ENCODE data around the gene AGAP1.

AGAP1 gene

GRCh38 chr2:235569837-235570236 lies 76.0 kb downstream of the AGAP1 start:
- DNase-seq (ENCODE audit: low read depth in 2 of 2): no peak

- no peak for DNase-seq (ENCODE audit: low read depth in 2 of 2)
Observed at GRCh38 chr2:235570256-235570655, 76.4 kb downstream of the AGAP1 start.

GRCh38 chr2:235570966-235571692 lies 77.3 kb downstream of the AGAP1 start:
- no peak for DNase-seq (ENCODE audit: low read depth in 2 of 2)

GRCh38 chr2:235572592-235572991 lies 78.7 kb downstream of the AGAP1 start:
- no peak for DNase-seq (ENCODE audit: low read depth in 2 of 2)

GRCh38 chr2:235573331-235574221 lies 79.7 kb downstream of the AGAP1 start:
- no peak for DNase-seq (ENCODE audit: low read depth in 2 of 2)

- no peak for DNase-seq (ENCODE audit: low read depth in 2 of 2)
Observed at GRCh38 chr2:235575431-235575830, 81.6 kb downstream of the AGAP1 start.

- DNase-seq (ENCODE audit: low read depth in 2 of 2): no peak
Observed at GRCh38 chr2:235575904-235576303, 82.1 kb downstream of the AGAP1 start.

- no peak for DNase-seq (ENCODE audit: low read depth in 2 of 2)
Observed at GRCh38 chr2:235576337-235576910, 82.6 kb downstream of the AGAP1 start.

GRCh38 chr2:235577404-235578330 lies 83.8 kb downstream of the AGAP1 start:
- DNase-seq (ENCODE audit: low read depth in 2 of 2): no peak

- DNase-seq (ENCODE audit: low read depth in 2 of 2): no peak
Observed at GRCh38 chr2:235579128-235579527, 85.3 kb downstream of the AGAP1 start.

- no peak for DNase-seq (ENCODE audit: low read depth in 2 of 2)
Observed at GRCh38 chr2:235580426-235581157, 86.7 kb downstream of the AGAP1 start.

GRCh38 chr2:235582081-235582686 lies 88.3 kb downstream of the AGAP1 start:
- DNase-seq (ENCODE audit: low read depth in 2 of 2): no peak

- DNase-seq (ENCODE audit: low read depth in 2 of 2): no peak
Observed at GRCh38 chr2:235582729-235583128, 88.9 kb downstream of the AGAP1 start.

- DNase-seq (ENCODE audit: low read depth in 2 of 2): no peak
Observed at GRCh38 chr2:235583144-235583543, 89.3 kb downstream of the AGAP1 start.

GRCh38 chr2:235583925-235584637 lies 90.2 kb downstream of the AGAP1 start:
- DNase-seq (ENCODE audit: low read depth in 2 of 2): no peak

GRCh38 chr2:235584638-235585007 lies 90.8 kb downstream of the AGAP1 start:
- DNase-seq (ENCODE audit: low read depth in 2 of 2): no peak

- no peak for DNase-seq (ENCODE audit: low read depth in 2 of 2)
Observed at GRCh38 chr2:235587202-235587601, 93.4 kb downstream of the AGAP1 start.

- no peak for DNase-seq (ENCODE audit: low read depth in 2 of 2)
Observed at GRCh38 chr2:235588750-235589149, 94.9 kb downstream of the AGAP1 start.

- no peak for DNase-seq (ENCODE audit: low read depth in 2 of 2)
Observed at GRCh38 chr2:235591231-235591730, 97.4 kb downstream of the AGAP1 start.

GRCh38 chr2:235591921-235592320 lies 98.1 kb downstream of the AGAP1 start:
- no peak for DNase-seq (ENCODE audit: low read depth in 2 of 2)
